ENCODE results near the gene MRAS. TPM values are rescaled to one million over a fixed set of nuclear protein-coding genes. Genes with fewer than 3 reads are reported as not detected.

Gene MRAS
- total RNA-seq, 1 donor from 2014 or later, result 17.2 TPM

DNA sequence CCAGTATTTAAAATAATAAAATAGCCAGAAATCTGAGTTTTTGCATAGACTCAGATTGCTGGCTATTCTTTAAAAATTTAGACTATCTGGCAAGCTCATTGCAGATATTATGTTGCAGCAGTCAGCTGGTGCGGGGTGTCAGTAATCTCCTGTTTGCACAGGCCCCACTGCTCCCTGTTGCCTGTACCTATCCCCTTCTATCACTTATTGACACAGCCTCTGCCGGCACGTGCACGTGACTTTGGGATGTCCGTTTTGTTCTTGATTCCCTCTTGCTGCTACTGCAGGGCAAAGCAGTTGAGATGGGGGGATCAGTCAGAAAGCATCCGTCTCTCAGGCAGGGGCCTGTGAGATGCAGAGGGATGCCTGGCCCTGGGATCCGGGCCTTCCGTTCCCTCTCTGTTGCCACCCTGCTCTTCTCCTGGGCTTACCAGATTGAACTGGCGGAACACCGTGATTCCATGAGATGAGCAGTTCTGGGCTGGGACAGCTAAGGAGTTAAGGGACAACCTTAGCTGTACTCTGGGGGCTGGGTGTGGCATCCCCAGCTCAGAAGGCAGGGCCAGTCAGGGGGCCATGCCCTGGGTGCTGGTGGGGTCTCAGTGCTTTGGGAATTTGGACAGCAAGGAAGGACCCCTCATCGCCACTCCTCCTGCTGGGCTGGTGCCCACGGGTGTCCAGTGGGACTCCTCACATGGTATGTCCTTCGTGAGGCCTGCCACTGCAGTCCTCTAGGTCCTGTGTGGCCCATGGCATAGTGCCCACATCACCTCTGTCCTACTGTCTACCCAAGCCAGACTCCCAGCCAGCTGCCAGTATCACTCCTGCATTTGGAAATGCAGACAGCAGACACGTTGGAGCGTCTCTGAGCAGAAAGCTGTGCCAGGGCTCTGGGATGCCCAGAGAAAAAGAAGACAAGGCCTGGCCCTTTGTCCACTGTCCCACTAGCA is 11.8 kb downstream of the MRAS start:
- H3K4me3 ChIP-seq (ENCODE audit: low read depth, low read length), result no peak overlapping the region
- no peak for DNase-seq (ENCODE audit: low read depth)
- TF ChIP-seq, protein P1, sequence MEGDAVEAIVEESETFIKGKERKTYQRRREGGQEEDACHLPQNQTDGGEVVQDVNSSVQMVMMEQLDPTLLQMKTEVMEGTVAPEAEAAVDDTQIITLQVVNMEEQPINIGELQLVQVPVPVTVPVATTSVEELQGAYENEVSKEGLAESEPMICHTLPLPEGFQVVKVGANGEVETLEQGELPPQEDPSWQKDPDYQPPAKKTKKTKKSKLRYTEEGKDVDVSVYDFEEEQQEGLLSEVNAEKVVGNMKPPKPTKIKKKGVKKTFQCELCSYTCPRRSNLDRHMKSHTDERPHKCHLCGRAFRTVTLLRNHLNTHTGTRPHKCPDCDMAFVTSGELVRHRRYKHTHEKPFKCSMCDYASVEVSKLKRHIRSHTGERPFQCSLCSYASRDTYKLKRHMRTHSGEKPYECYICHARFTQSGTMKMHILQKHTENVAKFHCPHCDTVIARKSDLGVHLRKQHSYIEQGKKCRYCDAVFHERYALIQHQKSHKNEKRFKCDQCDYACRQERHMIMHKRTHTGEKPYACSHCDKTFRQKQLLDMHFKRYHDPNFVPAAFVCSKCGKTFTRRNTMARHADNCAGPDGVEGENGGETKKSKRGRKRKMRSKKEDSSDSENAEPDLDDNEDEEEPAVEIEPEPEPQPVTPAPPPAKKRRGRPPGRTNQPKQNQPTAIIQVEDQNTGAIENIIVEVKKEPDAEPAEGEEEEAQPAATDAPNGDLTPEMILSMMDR (conservative IDR thresholded peaks at IDR 0.05; ENCODE audit: low read depth, low read length), result no peak

DNA sequence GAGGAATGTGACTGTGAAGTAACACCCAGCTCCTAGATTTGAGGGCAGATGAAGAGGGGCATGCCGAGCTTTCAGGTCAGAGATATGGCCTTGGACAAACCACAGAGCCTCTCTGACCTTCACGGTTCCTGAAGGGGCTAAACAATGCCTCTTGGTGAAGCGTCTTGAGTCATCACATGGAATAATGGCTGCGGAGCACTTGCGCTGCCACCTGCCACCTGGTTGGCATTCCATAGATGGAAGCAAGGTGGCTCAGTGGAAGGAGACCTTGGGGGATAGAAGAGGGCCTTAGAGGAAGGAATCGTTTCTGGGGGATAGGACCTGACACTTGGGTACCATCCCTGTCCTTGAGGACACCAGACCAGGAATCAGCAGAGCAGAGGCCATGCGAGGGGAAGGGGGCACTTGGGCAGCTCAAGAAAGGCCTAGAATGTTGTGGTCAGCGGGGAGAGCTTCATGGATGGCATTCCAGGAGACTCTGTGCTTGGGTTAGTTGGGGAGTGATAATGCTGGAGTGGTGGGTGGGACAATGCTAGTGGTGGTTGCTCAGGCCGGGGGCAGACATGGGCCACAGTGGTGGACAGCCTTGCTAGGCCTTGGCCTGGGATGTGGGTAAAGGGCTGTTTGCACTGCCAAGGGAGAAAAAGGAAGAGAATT is 12.6 kb downstream of the MRAS start:
- no peak overlapping the region for H3K4me3 ChIP-seq (ENCODE audit: low read depth, low read length)
- TF ChIP-seq, protein P1 (conservative IDR thresholded peaks at IDR 0.05; ENCODE audit: low read depth, low read length), result no peak
- DNase-seq (ENCODE audit: low read depth), result no peak

DNA sequence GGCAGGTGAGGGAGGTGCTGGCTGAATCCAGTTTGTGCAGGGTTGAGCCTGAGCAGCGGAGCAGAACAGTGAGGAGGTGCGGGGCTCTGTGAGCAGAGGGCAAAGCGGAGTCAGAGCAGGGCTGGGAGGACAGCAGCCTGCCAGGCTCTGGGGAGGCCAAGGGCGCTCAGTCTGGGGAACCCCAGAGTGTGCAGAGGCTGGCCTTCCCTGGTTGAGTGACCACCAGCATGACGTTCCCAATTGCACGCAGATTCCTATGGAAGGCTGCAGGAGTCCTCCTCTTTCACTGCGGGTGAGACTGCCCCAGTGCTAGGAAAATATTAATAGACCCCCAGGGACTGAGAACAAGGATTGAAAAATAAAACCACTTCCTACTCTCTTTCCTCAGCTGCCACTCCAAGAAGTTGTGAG is 13.2 kb downstream of the MRAS start:
- TF ChIP-seq, protein P1 (conservative IDR thresholded peaks at IDR 0.05; ENCODE audit: low read depth, low read length), result no peak
- peak; percentile 84 for DNase-seq (ENCODE audit: low read depth)
- peak overlapping the region; percentile 16 for H3K4me3 ChIP-seq (ENCODE audit: low read depth, low read length)

DNA sequence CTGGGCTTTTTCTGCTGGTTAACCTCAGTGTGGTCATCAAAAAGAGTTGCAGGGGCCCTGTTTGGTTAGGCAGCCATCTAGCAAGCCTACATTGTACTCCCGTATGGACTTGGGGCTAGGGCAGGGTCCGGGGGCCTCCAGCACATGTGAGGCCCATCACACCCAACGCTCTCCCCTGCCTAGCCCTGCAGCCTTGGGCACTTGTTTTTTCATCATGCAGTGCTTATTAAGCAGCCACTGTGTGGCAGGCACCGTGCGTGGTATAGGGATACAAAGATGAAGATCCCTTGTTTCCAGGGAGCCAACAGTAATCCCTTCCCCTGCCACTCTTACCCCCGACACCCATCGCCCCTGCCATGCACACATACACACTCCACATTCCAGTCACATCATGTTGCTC is 14.2 kb downstream of the MRAS start:
- H3K4me3 ChIP-seq (ENCODE audit: low read depth, low read length), result no peak overlapping the region
- TF ChIP-seq, protein P1 (conservative IDR thresholded peaks at IDR 0.05; ENCODE audit: low read depth, low read length), result no peak
- DNase-seq (ENCODE audit: low read depth), result no peak

DNA sequence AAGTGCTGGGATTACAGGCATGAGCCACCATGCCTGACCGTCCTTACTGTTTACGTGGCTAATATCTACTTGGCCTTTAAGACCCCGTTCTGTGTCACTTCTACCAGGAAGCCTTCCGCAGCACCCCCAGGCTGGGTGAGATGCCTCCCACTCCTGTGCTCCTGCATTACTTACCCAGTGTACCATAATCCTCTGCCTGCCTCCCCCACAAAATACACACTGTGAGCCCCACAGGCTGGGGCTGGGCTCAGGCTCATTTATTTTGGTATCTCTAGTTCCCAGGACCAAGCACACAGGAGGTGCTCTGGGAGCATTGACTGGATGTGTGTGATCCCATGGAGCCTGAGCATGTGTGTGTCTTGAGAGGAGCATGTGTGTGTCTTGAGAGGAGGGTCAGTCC is 14.9 kb downstream of the MRAS start:
- TF ChIP-seq, protein P1 (conservative IDR thresholded peaks at IDR 0.05; ENCODE audit: low read depth, low read length), result no peak
- no peak overlapping the region for H3K4me3 ChIP-seq (ENCODE audit: low read depth, low read length)
- DNase-seq (ENCODE audit: low read depth), result no peak

DNA sequence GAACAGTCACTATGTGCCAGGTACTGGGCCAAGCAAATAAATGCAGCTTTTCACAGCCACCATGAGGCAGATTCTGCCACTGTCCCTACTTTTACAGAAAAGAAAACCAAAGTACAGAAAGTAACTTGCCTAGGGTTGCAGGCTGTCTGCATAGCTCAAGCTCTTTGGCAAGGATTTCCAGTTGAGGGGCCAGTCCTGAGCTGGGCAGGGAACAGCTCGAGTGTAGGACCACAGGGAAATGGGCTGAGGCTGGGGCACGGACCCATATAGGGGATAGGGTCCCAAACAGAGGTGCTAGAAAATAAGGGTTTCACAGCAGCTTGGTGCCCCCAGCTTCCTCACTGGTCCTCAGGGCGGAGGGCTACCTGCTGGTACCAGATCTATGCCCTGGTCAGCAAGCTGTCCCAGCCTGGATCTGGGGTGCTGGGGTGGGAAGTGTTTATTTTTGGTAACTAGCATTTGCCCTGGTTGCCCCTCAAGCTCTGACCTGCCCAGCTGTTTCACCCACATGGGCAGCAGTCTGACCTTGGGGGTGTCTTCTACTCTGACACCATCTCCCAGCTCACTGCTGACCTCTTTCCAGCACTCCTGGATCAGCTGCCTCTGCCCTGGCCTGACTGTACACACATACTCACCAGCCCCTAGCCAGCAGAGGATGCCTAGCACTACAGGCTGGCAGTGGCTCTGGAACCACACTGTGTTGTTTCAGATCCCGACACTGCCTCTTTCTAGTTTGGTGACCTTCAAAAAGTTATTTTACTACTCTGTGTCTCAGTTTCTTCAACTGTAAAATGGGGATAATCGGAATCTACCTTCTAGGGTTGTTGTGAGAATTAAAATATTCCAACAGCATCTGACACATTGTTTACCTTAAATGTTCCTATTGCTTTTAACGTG is 16.2 kb downstream of the MRAS start:
- TF ChIP-seq, protein P1 (conservative IDR thresholded peaks at IDR 0.05; ENCODE audit: low read depth, low read length), result no peak
- no peak overlapping the region for H3K4me3 ChIP-seq (ENCODE audit: low read depth, low read length)
- DNase-seq (ENCODE audit: low read depth), result no peak

All from epithelial cell of proximal tubule (primary cell).